ENCODE results near the gene TMEM132E.

Gene TMEM132E

GRCh38 chr17:34606763-34607162 is 27.4 kb downstream of the TMEM132E start:
- DNase-seq (ENCODE audit: low spot score) = no peak

GRCh38 chr17:34607917-34608316 is 28.5 kb downstream of the TMEM132E start:
- no peak for DNase-seq (ENCODE audit: low spot score)

GRCh38 chr17:34609210-34609609 is 29.8 kb downstream of the TMEM132E start:
- DNase-seq (ENCODE audit: low spot score) = no peak

GRCh38 chr17:34610039-34610438 is 30.7 kb downstream of the TMEM132E start:
- DNase-seq (ENCODE audit: low spot score) = no peak

GRCh38 chr17:34610506-34610905 is 31.1 kb downstream of the TMEM132E start:
- DNase-seq (ENCODE audit: low spot score) = no peak

GRCh38 chr17:34613064-34614019 is 34.0 kb downstream of the TMEM132E start:
- no peak for DNase-seq (ENCODE audit: low spot score)

GRCh38 chr17:34614698-34615097 is 35.3 kb downstream of the TMEM132E start:
- DNase-seq (ENCODE audit: low spot score) = no peak

GRCh38 chr17:34615326-34615725 is 35.9 kb downstream of the TMEM132E start:
- DNase-seq (ENCODE audit: low spot score) = no peak

GRCh38 chr17:34616148-34616547 is 36.8 kb downstream of the TMEM132E start:
- DNase-seq (ENCODE audit: low spot score) = no peak

GRCh38 chr17:34617398-34617797 is 38.0 kb downstream of the TMEM132E start:
- DNase-seq (ENCODE audit: low spot score) = no peak

GRCh38 chr17:34619687-34620217 is 40.4 kb downstream of the TMEM132E start:
- DNase-seq (ENCODE audit: low spot score) = no peak

- DNase-seq (ENCODE audit: low spot score) = no peak
Observed at GRCh38 chr17:34620458-34620857, 41.1 kb downstream of the TMEM132E start.

GRCh38 chr17:34622862-34623623 is 43.7 kb downstream of the TMEM132E start:
- DNase-seq (ENCODE audit: low spot score) = no peak

- no peak for DNase-seq (ENCODE audit: low spot score)
Observed at GRCh38 chr17:34623856-34624766, 44.7 kb downstream of the TMEM132E start.

- no peak for DNase-seq (ENCODE audit: low spot score)
Observed at GRCh38 chr17:34624767-34625383, 45.5 kb downstream of the TMEM132E start.

GRCh38 chr17:34626121-34626681 is 46.8 kb downstream of the TMEM132E start:
- no peak for DNase-seq (ENCODE audit: low spot score)

- no peak for DNase-seq (ENCODE audit: low spot score)
Observed at GRCh38 chr17:34628879-34629278, 49.5 kb downstream of the TMEM132E start.

GRCh38 chr17:34633351-34633750 is 54.0 kb downstream of the TMEM132E start:
- DNase-seq (ENCODE audit: low spot score) = no peak

GRCh38 chr17:34633760-34634159 is 54.4 kb downstream of the TMEM132E start:
- no peak for DNase-seq (ENCODE audit: low spot score)

- no peak for DNase-seq (ENCODE audit: low spot score)
Observed at GRCh38 chr17:34634551-34635160, 55.3 kb downstream of the TMEM132E start.
